EL (cell line): Measurements from ENCODE around the gene WDR93.

Experiments
- DNase-seq: peaks from one replicate; pipeline ENCODE4 v3.0.0-alpha.2; 2016

The WDR93 gene

GRCh38 chr15:89690276-89691218 is at the start of gene WDR93, which contains the start of gene PEX11A:
TSS of gene WDR93 (plus strand) at chr15:89690811. CDS start at chr15:89701747, 10,936 bp downstream.
TSS of gene PEX11A (minus strand) at chr15:89690754. CDS start at chr15:89690632, 122 bp downstream.
- DNase-seq, result peak; percentile 79

DNA sequence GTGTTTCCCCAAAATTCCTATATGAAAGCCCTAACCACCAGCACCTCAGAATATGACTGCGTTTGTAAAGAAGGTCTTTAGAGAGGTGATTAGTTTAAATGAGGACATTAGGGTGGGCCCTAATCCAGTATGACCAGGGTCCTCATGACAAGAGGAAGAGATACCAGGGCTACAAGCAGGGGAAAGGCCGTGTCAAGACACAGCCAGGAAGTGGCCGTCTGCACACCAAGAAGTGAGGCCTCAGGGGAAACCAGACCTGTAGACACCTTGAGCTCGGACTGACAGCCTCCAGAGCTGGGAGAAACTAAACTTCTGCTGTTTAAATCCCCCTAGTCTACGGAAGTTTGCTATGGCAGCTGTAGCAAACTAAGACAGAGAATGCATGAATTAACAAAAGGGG is 49.6 kb upstream of the WDR93 start:
- DNase-seq, result no peak

GRCh38 chr15:89642106-89642505 is 48.5 kb upstream of the WDR93 start:
- DNase-seq, result no peak

DNA sequence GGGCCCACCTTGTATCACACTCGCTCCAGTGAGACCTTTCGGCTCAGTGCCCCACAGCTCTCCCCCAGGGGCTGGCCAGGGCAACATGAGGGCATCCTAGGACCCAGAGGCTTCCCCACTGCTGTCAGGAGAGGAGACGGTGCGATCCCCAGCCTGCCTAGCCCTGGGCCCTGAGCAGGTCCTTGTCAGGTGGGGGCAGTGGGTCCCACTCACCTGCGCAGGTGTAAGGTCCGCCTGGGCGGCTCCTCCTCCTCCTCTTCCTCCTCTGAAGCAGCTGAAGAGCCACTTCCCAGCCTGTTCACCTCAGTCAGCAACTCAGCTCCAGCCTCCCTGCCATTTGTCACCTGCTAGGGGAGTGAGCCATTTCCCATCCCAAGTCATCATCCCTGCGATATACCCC is 44.9 kb upstream of the WDR93 start:
- DNase-seq, result no peak

DNA sequence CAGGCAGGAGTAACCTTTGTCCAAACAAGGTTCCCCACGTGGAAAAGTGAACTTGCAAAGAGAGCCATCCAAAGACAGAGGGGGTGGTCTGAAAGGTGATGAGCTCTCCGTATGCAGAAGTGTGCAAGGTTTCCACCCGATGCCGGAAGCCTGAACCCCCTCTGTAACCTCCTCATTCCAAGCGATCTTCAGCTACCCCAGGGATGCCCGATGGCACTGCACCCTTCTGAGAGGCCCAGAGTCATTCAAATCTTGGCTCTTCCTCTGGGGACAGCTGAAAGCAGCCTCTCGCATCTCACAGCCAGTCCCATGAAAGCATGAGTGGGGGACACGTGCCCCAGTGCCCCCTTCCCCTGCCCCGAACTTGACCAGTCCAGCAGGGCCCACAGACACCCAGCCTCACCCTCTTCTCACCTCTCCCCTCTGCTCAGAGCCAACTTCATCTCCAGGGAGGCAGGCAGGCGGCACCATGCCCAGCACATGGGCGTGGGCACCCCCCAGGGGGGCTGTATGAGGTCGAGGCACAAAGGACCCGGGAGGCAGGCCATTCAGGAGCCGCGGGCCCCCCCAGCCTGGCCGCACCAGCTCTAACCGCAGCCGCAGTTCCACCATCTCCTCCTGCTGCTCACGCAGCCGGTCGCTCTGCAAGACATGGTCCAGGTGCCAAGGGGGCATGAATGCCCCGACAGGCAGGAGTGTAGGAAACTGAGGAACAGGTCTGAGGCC is 44.0 kb upstream of the WDR93 start:
- DNase-seq, result no peak

DNA sequence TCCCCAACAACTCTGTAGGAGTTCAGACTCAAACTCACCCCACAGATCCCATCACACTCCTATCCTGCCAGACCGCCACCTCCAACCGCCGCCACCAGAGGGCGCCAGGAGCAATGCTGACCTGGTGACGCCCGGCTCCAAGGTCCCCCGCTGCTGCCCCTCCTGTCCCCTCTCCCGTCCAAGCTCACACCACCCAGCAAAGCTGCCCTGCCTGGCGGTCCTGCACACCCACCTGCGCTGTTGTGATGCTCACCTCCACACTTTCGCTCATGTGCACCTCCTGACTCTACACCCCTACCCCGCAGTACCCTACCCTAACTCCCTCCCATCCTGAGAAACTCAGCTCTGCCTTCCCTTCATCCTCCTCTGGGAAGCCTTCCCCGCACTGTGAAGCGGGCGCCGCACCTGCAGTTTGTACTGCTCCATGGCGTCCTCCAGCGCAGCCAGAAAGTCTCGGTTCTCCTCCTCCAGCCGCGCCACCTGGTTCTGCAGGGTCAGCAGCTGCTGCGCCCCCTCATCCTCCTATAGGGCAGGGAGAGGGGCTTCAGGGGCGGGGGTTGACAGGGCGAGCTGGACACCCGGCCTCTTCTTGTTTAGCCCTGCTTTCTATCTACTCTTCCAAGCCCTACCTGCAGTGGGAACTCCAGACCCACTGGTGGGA is 43.3 kb upstream of the WDR93 start:
- peak; percentile 51 for DNase-seq

DNA sequence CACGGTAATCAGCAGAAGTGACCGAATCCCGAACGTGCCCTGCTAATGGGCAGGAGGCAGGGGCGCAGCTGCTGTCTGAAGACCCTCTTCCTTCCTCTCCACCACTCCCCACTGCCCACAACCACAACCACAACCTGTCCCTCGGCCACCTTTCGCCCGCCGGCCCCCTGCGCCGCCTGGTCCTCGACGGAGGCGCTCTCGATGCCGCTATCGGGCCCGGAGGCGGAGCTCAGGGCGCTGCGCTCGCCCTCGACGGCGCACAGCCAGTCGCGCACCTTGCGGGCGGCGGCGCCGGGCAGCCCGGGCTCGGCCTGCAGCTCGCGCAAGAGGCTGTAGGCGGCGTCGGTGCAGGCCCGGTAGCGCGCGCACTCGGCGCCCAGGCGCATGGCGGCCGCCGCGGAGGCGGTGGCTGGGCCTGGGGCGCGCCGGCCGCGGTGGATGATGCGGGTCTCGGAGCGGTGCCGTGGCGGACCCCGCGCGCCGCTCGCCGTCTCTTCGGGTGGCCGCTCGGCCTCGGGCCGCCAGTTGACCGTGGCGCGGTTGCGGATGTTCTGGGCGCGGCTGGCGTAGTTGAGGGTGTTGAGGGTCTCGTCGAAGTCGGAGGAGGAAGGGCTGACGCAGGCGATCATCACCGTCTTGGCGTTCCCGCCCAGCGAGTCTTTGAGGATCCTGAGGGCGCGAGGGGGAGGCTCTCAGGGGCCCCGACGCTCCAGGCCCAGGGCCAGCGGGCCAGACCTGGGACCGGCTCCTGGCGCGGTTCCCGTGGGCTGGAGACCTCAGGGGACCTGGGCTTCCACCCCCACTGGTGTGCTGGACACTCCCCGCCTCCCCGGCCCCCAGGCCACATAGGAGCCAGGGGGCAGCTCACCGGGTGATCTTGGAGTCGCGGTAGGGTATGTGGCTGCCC is 42.3 kb upstream of the WDR93 start:
- no peak for DNase-seq

- no peak for DNase-seq
Measured at GRCh38 chr15:89649013-89649625, 41.5 kb upstream of the WDR93 start.

DNA sequence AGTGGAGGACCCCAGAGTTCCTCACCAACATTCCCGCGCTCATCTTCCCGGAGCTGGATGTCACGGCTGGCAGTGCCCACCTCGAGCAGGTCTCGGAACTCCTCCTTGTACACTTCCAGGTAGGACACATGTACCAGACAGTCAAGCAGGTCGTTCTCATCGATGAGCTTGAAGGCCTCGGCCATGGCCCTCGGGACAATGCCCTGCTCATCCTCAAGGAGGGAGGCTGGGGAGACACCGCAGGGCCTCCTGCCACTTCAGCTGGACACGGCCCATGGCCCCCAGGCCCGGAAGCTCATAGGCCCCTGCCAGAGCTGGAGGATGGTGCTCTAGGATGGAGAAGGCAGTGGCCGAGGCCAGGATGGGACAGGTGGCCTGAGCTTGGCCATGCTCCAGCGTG is 40.9 kb upstream of the WDR93 start:
- no peak for DNase-seq

GRCh38 chr15:89652131-89652530 is 38.5 kb upstream of the WDR93 start:
- no peak for DNase-seq

- DNase-seq, result no peak
Measured at GRCh38 chr15:89652666-89653065, 37.9 kb upstream of the WDR93 start.

GRCh38 chr15:89653578-89653977 is 37.0 kb upstream of the WDR93 start:
- DNase-seq, result no peak

DNA sequence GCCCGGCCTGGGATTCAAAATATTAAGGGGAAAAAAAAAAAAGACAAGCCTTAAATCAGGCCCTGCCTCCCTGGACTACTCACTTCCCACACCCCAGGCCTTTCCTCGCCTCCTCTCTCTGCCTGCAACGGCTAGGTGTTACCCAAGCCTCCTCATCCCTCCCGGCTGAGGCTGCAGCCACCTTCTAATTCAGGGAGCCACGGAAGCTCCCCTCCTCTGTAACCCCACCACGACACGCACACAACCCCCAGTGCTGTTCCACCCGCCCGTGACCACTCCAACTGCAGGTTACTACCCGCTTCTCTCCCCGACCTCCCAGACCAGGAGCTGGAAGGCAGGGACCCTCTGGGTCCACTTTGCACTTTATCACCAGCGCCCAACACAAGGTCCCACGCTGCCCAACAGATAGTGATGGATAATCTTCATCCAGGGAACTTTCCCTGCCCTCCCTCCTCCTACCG is 36.3 kb upstream of the WDR93 start:
- DNase-seq, result peak; percentile 84

GRCh38 chr15:89654847-89655805 is 35.5 kb upstream of the WDR93 start, which contains the start of gene KIF7:
TSS of gene KIF7 (minus strand) at chr15:89655467. CDS start at chr15:89652930, 2,537 bp downstream.
- peak; percentile 58 for DNase-seq

DNA sequence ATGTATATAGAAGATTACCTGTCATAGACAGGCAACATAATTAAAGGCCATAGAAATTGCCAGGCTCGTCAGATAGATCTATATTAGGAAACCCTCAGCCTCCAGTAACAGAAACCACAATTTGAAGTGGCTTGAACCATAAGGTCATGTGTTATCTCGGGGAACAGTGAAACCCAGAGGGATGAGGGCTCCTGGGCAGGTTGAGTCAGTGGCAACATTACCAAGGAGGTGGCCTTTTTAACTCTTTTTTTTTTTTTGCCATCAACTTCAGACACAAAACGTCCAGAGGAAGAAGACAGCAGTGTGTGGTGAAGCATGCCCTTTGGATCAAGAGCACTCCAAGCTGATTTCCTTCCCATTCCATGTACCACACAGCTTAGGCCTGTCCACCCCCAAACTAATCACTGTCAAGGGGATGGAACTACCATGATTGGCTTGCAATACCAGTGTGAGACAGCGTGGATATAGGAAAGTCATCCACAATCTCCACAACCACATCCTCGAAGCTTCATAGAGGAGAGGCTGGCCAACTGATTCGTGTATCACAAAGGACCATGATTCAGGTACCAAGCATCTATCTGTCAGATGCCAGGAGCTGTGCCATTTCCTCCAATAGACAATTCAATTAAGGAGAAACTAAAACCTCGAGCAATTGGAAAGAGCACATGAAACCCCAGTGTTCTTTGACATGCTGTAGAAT is 34.3 kb upstream of the WDR93 start:
- DNase-seq, result peak; percentile 38

DNA sequence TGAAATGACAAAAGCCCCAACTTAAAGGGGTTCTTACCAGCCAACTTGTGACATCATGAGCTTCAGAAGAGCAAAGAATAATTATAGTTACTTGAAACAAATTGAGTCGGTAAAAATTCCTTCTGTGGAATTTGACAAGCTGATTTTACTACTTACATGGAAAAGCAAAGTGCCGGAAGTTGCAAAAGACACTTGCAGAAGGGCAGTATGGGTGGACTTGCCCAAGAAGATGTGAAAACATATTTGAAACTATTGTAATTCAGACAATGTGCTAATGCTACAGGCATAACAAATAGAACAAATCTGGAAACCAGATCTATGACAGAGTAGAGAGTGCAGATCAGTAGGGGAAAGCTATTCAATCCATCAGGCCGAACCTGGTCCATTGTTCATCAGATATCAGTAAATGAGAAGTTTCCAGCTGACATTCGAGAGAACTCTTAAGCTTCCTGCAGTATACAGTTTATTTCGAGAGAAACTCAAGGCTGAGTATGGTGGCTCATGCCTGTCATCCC is 32.9 kb upstream of the WDR93 start:
- no peak for DNase-seq

- no peak for DNase-seq
Measured at GRCh38 chr15:89659295-89659694, 31.3 kb upstream of the WDR93 start.

- DNase-seq, result no peak
Measured at GRCh38 chr15:89660556-89660955, 30.1 kb upstream of the WDR93 start.

- DNase-seq, result peak; percentile 97
Measured at GRCh38 chr15:89662893-89663626, 27.6 kb upstream of the WDR93 start.
